ENCODE results near the gene PPP3CA. TPM values are rescaled to one million over a fixed set of nuclear protein-coding genes. Genes with fewer than 3 reads are reported as not detected.
"Not testable (repeated sequence)": the region's sequence is repeated elsewhere in the genome, so short reads cannot be mapped to it uniquely, and the experiment has no call there.

PPP3CA gene
- total RNA-seq, 2 donors from 2014 or later = 22.0 to 25.7 TPM

DNA sequence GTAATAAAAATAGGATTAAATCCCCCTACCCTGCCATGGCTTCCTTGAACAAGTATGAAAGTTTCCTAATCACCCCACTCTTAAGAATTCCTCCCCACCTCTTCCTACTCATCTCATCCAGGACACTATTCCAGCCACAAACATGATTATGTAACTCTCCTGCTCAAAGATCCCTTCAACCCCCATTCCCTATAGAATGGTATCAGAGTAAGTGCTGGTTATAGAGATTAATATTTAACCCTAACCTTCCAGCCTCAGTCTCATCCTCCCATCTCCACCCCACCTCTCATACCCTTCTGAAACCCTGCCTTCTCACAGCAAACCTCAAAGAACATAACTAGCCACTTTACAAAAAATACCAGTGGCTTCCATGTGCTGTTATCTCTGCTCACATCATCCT lies 155.1 kb downstream of the PPP3CA start:
- DNase-seq (no peak), ATAC-seq (no peak)
- intact Hi-C loops (cut with DNase I) = loop anchor here in 1 of 2 donors (5.0 kb wide), 1 partner anchor 155 kb away; the partner anchor contains the start of gene PPP3CA

GRCh38 chr4:101191302-101192098 lies 155.8 kb downstream of the PPP3CA start:
- peak; percentile 97 to 98 for ATAC-seq
- DNase-seq = peak; percentile 85
- intact Hi-C loops (cut with DNase I) = loop anchor here in 1 of 2 donors (5.0 kb wide), 1 partner anchor 156 kb away; the partner anchor contains the start of gene PPP3CA

DNA sequence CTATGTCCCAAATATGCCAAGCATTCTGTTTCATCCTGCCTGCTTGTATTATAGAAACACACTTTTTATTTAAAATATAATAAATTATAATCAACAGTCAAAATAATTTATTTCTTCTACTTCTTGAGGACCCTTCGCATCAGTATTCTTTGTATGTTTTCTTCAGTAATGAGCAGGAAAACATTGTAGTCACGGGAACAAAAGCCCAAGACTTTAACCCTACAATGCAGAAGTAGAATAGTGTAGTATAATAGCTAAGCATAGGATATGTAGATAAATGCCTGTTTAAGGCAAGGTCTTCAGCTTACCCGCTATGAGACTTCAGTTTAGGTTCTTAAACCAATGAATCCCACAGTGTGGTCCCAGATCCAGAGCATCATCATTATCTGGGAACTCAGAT lies 156.6 kb downstream of the PPP3CA start:
- DNase-seq (no peak), ATAC-seq (no peak)
- intact Hi-C loops (cut with DNase I) = loop anchor here in 1 of 2 donors (5.0 kb wide), 1 partner anchor 157 kb away; the partner anchor contains the start of gene PPP3CA

- intact Hi-C loops (cut with DNase I) = no loop called here
- DNase-seq (no peak), ATAC-seq (no peak)
Observed at GRCh38 chr4:101188906-101189305, 158.4 kb downstream of the PPP3CA start.

DNA sequence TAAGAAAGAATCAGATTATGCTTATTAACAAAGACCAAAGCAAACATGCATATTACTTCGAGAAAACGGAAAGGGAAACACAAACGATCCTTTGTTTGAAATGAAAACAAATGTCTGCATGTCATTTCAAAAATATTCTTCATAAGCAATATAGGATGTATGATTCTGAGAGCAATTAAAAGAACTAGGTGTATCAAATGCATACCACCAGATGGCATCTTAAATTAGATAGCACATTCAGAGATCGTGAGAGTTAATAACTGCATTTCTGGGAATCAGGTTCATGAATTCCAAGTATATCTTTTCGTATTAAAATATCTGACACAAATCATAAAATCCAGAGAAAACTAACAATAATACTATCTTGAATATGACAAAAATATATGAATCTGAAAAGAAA lies 159.5 kb downstream of the PPP3CA start:
- ATAC-seq = no peak
- no peak for DNase-seq
- intact Hi-C loops (cut with DNase I) = no loop called here

DNA sequence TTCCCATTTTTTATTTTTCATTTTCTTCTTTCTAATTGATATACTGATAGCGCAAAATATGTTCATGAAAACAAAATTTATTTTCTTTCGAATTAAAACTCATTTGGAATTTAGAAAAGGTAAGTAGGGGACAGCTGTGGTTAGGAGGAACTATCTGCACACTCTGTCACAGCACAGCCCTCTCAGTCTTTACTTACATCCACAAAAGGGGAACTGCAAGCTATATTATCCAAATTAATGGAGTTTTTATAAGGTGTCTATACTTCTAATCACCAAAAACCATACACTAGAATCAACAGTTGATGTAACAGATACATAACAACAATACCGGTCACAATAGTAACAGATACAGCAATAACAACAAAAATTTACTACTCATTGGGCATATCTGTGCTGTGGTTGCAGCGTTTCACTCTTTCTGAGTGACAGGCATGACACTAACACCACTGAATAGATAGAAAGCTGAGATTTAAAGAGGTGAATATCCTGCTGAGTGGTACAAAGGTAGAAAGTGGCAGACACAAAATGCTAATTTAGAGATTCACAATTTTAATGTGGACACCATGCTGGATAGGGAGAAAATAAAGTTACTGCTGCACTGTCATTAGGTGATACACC lies 160.7 kb downstream of the PPP3CA start:
- no peak for DNase-seq
- ATAC-seq = no peak
- intact Hi-C loops (cut with DNase I) = no loop called here

- DNase-seq (no peak), ATAC-seq (no peak)
- intact Hi-C loops (cut with DNase I) = no loop called here
Observed at GRCh38 chr4:101184668-101185067, 162.7 kb downstream of the PPP3CA start.

DNA sequence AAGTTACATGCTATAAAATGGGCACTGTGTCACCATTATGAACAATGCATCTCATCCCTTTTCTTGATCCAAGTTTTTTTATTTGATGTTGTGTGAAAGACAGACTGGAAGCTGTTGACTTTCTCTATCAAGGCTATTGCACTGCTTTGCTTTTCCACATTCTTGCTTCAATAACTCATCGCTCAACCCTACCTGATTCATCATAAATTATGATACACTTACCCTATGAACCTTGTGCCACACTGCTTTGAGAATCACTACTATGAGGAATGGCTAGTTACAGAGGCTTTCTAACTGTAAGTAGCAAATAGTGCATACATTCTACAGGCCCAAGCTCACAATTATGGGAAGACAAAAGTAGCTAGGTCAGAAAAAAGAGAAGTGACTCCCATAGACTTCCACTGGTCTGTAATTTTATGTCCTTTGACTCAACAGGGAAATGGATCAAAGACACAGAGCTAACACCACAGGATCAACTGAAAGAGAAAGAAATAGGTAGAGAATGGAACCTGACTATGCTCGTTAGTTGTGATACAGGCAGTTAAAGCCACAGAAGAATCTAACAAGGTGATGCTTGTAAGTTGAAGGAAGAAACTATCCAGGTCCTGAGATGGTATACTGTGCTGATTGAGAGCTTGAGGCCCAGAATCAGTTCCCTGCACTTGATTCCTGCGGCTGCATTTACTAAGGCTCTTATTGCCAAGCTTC lies 163.5 kb downstream of the PPP3CA start:
- ATAC-seq = no peak
- intact Hi-C loops (cut with DNase I) = no loop called here
- DNase-seq = no peak

DNA sequence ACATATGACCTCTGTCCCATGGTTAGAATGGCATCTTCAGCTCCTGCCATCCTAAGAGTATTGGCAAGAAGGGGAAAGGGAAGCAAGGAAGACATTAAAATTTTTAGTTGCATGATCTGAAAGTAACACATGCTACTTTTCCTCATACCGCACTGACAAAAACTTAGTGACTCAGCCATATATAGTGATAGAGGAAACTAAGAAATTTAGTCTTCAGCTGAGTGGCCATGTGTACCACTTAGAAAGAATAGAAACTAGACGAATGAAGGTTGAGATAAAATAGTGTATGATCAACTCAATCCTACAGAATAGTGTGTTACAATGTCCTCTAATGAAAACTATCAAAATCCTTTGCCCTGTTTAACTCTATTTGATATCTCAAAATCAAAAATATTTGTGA lies 164.1 kb downstream of the PPP3CA start:
- intact Hi-C loops (cut with DNase I) = no loop called here
- DNase-seq = no peak
- no peak for ATAC-seq

DNA sequence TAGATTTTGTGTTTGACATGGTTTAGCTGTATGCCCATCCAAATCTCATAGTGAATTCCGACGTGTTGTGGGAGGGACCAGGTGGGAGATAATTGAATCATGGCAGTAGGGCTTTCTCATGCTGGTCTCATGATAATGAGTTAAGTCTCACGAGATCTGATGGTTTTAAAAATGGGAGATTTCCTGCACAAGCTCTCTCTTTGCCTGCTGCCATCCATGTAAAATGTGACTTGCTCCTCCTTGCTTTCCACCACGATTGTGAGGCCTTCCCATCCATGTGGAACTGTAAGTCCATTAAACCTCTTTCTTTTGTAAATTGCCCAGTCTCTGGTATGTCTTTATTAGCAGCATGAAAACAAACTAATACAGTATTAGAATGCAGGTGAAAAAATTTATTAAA lies 164.6 kb downstream of the PPP3CA start:
- intact Hi-C loops (cut with DNase I); DNase-seq; ATAC-seq: not testable (repeated sequence)

- intact Hi-C loops (cut with DNase I) = no loop called here
- DNase-seq (no peak), ATAC-seq (no peak)
Observed at GRCh38 chr4:101178731-101179130, 168.6 kb downstream of the PPP3CA start.

DNA sequence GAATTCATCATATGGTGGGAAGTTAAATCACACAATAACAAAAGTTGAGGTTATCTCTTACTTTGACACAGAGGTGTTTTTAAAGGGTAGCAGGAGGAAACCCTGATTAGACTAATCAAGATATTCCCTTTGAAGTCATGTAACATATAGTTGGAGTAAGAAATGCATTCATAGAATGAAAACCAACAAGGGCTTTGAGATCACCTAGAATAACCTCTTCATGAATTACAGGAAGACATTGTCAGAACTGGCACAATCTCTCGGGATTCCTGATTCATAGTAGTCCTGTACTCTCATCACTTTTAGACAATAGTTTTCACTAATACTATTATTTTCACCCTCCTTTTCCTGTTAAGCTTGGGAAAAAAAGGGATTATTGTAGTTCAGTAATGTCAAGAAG lies 170.2 kb downstream of the PPP3CA start:
- ATAC-seq (peak in 1 of 2 donors; percentile 34), DNase-seq (no peak)
- intact Hi-C loops (cut with DNase I) = no loop called here

GRCh38 chr4:101175896-101176676 lies 171.2 kb downstream of the PPP3CA start:
- peak in 1 of 2 donors; percentile 68 for ATAC-seq
- intact Hi-C loops (cut with DNase I) = no loop called here
- no peak for DNase-seq

- intact Hi-C loops (cut with DNase I) = loop anchor here in 1 of 2 donors (5.0 kb wide), 1 partner anchor 172 kb away; the partner anchor contains the start of gene PPP3CA
- ATAC-seq = no peak
- no peak for DNase-seq
Observed at GRCh38 chr4:101174679-101175345, 172.5 kb downstream of the PPP3CA start.

GRCh38 chr4:101172369-101172768 lies 175.0 kb downstream of the PPP3CA start:
- ATAC-seq (no peak), DNase-seq (no peak)
- intact Hi-C loops (cut with DNase I) = loop anchor here in 1 of 2 donors (5.0 kb wide), 1 partner anchor 175 kb away; the partner anchor contains the start of gene PPP3CA

- intact Hi-C loops (cut with DNase I) = loop anchor here in 1 of 2 donors (5.0 kb wide), 1 partner anchor 176 kb away; the partner anchor contains the start of gene PPP3CA
- DNase-seq (no peak), ATAC-seq (no peak)
Observed at GRCh38 chr4:101171747-101172146, 175.6 kb downstream of the PPP3CA start.

GRCh38 chr4:101169044-101170014 lies 178.0 kb downstream of the PPP3CA start:
- DNase-seq = peak; percentile 47
- intact Hi-C loops (cut with DNase I) = loop anchor here (1.0 to 10.0 kb wide), 3 partner anchors 178 to 565 kb away; partner anchors contain the start of gene PPP3CA (in 1 of the 2)
- peak; percentile 93 to 97 for ATAC-seq

Data from left cardiac atrium (tissue), 4 donors.